ENCODE measurements around the gene OSBPL9. TPM values are rescaled to one million over a fixed set of nuclear protein-coding genes. Genes with fewer than 3 reads are reported as not detected.
"Not testable (repeated sequence)": the region's sequence is repeated elsewhere in the genome, so short reads cannot be mapped to it uniquely, and the experiment has no call there.

The OSBPL9 gene
- total RNA-seq, 1 donor from 2014 or later, result 103 TPM

DNA sequence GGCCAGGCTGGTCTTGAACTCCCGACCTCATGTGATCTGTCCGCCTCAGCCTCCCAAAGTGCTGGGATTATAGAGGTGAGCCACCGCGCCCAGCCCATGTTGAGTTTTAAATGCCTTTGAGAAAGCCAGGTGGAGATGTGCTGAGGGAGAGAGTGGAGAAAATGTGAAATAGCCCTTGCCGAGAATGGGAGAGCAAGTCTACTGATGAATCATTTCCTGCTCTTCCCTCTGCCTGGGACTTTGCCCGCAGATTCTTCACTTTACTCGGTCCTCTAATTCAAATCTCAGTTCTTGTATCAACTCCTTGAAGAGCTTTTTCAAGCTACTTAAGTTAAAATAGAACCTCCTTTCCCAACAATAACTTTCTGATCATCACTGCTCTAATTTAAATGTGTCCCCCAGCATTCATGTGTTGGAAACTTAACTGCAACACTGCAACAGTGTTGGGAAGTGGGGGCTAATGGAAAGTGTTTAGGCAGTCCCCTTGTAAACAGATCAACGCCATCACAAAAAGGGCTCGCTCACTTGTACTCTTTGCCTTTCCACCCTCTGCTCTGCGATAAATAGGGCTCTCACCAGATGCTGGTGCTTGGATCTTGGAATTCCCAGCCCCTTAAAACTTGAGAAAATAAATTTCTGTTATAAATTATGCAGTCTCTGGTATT lies 27.8 kb downstream of the OSBPL9 start:
- H3K27ac Mint-ChIP-seq (ENCODE audit: unreplicated experiment), result peak overlapping the region; percentile 89
- H3K9me3 Mint-ChIP-seq (ENCODE audit: unreplicated experiment), result no peaks in the 10 kb centered on the region
- peaks cover 2% of the 10 kb centered on the region for H3K36me3 Mint-ChIP-seq (ENCODE audit: unreplicated experiment)
- peaks cover 63% of the 10 kb centered on the region for H3K4me1 Mint-ChIP-seq (ENCODE audit: unreplicated experiment)
- TF ChIP-seq, protein P1, sequence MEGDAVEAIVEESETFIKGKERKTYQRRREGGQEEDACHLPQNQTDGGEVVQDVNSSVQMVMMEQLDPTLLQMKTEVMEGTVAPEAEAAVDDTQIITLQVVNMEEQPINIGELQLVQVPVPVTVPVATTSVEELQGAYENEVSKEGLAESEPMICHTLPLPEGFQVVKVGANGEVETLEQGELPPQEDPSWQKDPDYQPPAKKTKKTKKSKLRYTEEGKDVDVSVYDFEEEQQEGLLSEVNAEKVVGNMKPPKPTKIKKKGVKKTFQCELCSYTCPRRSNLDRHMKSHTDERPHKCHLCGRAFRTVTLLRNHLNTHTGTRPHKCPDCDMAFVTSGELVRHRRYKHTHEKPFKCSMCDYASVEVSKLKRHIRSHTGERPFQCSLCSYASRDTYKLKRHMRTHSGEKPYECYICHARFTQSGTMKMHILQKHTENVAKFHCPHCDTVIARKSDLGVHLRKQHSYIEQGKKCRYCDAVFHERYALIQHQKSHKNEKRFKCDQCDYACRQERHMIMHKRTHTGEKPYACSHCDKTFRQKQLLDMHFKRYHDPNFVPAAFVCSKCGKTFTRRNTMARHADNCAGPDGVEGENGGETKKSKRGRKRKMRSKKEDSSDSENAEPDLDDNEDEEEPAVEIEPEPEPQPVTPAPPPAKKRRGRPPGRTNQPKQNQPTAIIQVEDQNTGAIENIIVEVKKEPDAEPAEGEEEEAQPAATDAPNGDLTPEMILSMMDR (IDR thresholded peaks at IDR 0.05), result no peak
- no peak for DNase-seq (ENCODE audit: extremely low spot score, unreplicated experiment)
- no peaks in the 10 kb centered on the region for H3K27me3 Mint-ChIP-seq (ENCODE audit: unreplicated experiment)
- H3K4me3 Mint-ChIP-seq (ENCODE audit: unreplicated experiment), result no peak overlapping the region

DNA sequence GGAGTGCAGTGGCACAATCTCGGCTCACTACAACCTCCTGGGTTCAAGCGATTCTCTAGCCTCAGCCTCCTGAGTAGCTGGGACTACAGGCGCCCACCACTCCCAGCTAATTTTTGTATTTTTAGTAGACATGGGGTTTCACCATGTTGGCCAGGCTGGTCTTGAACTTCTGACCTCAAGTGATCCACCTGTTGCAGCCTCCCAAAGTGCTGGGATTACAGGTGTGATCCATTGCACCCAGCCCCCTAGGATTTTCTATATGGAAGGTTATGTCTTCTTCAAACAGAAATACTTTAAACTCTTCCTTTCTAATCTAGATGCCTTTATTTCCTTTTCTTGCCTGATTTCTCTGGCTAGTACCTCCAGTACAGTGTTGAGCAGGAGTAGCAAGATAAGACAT lies 29.7 kb downstream of the OSBPL9 start:
- not testable (repeated sequence) for H3K36me3 Mint-ChIP-seq (ENCODE audit: unreplicated experiment); H3K9me3 Mint-ChIP-seq (ENCODE audit: unreplicated experiment); H3K27ac Mint-ChIP-seq (ENCODE audit: unreplicated experiment); H3K27me3 Mint-ChIP-seq (ENCODE audit: unreplicated experiment); H3K4me3 Mint-ChIP-seq (ENCODE audit: unreplicated experiment); DNase-seq (ENCODE audit: extremely low spot score, unreplicated experiment)
- H3K4me1 Mint-ChIP-seq (ENCODE audit: unreplicated experiment), result peaks cover 76% of the 10 kb centered on the region

GRCh38 chr1:51648180-51649109 lies 31.6 kb downstream of the OSBPL9 start:
- H3K27ac Mint-ChIP-seq (ENCODE audit: unreplicated experiment), result peak overlapping the region; percentile 76
- H3K4me1 Mint-ChIP-seq (ENCODE audit: unreplicated experiment), result peaks cover 75% of the 10 kb centered on the region
- TF ChIP-seq, protein P1 (IDR thresholded peaks at IDR 0.05), result no peak
- H3K36me3 Mint-ChIP-seq (ENCODE audit: unreplicated experiment), result peaks cover 6% of the 10 kb centered on the region
- no peak overlapping the region for H3K4me3 Mint-ChIP-seq (ENCODE audit: unreplicated experiment)
- no peaks in the 10 kb centered on the region for H3K27me3 Mint-ChIP-seq (ENCODE audit: unreplicated experiment)
- DNase-seq (ENCODE audit: extremely low spot score, unreplicated experiment), result no peak
- no peaks in the 10 kb centered on the region for H3K9me3 Mint-ChIP-seq (ENCODE audit: unreplicated experiment)

DNA sequence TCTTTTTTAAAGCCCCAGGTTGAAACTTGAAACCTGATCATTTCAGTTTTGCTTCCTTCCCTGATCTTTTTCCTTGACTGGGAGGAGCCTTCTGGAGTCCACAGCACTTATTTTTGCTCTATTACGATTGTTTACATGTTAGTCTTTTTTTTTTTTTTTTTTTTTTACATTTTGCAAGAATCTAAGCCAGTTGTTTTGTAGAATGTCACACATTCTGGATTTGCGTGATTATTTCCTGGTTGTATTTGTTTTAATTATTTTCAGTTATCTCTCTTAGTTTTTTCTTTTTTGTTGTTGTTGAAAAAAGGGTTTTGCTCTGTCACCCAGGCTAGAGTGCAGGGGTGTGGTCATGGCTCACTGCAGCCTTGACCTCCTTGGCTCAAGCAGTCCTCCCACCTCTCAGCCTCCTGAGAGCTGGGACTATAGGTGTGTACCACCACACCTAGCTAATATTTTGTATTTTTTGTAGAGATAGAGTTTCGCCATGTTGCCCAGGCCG lies 32.8 kb downstream of the OSBPL9 start:
- peaks cover 71% of the 10 kb centered on the region for H3K4me1 Mint-ChIP-seq (ENCODE audit: unreplicated experiment)
- DNase-seq (ENCODE audit: extremely low spot score, unreplicated experiment), result no peak
- peaks cover 5% of the 10 kb centered on the region for H3K36me3 Mint-ChIP-seq (ENCODE audit: unreplicated experiment)
- TF ChIP-seq, protein P1 (IDR thresholded peaks at IDR 0.05), result no peak
- H3K27ac Mint-ChIP-seq (ENCODE audit: unreplicated experiment), result peak overlapping the region; percentile 7
- H3K27me3 Mint-ChIP-seq (ENCODE audit: unreplicated experiment), result no peaks in the 10 kb centered on the region
- no peak overlapping the region for H3K4me3 Mint-ChIP-seq (ENCODE audit: unreplicated experiment)
- no peaks in the 10 kb centered on the region for H3K9me3 Mint-ChIP-seq (ENCODE audit: unreplicated experiment)

GRCh38 chr1:51650198-51650597 lies 33.3 kb downstream of the OSBPL9 start:
- Mint-ChIP-seq H3K36me3 (ENCODE audit: unreplicated experiment) (peaks cover 7% of the 10 kb centered on the region), H3K27ac (ENCODE audit: unreplicated experiment) (peak overlapping the region; percentile 6), H3K9me3 (ENCODE audit: unreplicated experiment) (no peaks in the 10 kb centered on the region), H3K27me3 (ENCODE audit: unreplicated experiment) (no peaks in the 10 kb centered on the region), H3K4me1 (ENCODE audit: unreplicated experiment) (peaks cover 68% of the 10 kb centered on the region), H3K4me3 (ENCODE audit: unreplicated experiment) (no peak overlapping the region)
- DNase-seq (ENCODE audit: extremely low spot score, unreplicated experiment), result no peak
- TF ChIP-seq, protein P1 (IDR thresholded peaks at IDR 0.05), result no peak
